Measurements from ENCODE around the gene NNT. TPM values are rescaled to one million over a fixed set of nuclear protein-coding genes. Genes with fewer than 3 reads are reported as not detected.

The NNT gene
- total and polyA plus RNA-seq, 8 donors = 72.4 to 112 (median 85.1) TPM

DNA sequence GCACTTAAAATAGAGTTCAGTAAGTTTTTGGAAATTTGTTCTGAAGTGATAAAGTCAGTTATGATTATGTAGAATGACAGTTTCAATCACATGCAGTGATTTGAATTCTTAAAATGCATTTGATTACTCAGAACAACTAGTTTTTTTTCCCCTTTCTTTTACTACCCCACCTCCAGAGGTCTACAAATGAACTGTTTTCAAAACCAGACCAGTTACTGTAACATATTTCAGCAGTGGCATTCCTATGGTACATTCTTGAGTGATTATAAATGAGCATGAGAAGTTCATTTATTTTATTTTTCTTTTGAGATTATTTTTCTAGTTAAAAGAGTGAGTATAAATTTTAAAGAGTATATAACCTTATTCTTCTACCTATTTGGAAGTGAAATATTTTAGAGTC, 71.6 kb downstream of the NNT start:
- ATAC-seq (no peak), DNase-seq (no peak)
- H3K9me3 ChIP-seq = no peaks in the 10 kb centered on the region
- H3K27ac ChIP-seq = no peak overlapping the region
- H3K4me3 ChIP-seq = no peak overlapping the region
- intact Hi-C loops (cut with DNase I) = no loop called here
- peaks cover 0 to 18% of the 10 kb centered on the region in 2 donors for H3K36me3 ChIP-seq
- H3K27me3 ChIP-seq = no peaks in the 10 kb centered on the region
- H3K4me1 ChIP-seq = no peaks in the 10 kb centered on the region
- TF ChIP-seq, protein P1, sequence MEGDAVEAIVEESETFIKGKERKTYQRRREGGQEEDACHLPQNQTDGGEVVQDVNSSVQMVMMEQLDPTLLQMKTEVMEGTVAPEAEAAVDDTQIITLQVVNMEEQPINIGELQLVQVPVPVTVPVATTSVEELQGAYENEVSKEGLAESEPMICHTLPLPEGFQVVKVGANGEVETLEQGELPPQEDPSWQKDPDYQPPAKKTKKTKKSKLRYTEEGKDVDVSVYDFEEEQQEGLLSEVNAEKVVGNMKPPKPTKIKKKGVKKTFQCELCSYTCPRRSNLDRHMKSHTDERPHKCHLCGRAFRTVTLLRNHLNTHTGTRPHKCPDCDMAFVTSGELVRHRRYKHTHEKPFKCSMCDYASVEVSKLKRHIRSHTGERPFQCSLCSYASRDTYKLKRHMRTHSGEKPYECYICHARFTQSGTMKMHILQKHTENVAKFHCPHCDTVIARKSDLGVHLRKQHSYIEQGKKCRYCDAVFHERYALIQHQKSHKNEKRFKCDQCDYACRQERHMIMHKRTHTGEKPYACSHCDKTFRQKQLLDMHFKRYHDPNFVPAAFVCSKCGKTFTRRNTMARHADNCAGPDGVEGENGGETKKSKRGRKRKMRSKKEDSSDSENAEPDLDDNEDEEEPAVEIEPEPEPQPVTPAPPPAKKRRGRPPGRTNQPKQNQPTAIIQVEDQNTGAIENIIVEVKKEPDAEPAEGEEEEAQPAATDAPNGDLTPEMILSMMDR (IDR thresholded peaks at IDR 0.05) = no peak

DNA sequence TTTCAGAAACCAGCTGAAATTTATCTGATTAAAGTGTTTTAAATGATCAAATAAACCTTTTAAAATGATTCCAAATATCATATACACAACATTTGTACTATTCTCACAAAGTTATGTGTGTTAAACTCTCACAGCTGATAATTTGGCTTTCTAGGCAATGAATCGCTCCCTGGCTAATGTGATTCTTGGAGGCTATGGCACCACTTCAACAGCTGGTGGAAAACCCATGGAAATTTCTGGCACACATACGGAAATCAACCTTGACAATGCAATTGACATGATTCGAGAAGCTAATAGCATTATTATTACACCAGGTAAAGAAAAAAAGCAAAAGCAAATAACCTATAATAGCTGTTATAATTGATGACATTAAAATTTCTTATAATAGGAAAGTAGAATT, 72.4 kb downstream of the NNT start:
- H3K36me3 ChIP-seq = peaks cover 0 to 18% of the 10 kb centered on the region in 2 donors
- ATAC-seq (no peak), DNase-seq (no peak)
- H3K4me3 ChIP-seq = no peak overlapping the region
- H3K27me3 ChIP-seq = no peaks in the 10 kb centered on the region
- intact Hi-C loops (cut with DNase I) = no loop called here
- TF ChIP-seq, protein P1 (IDR thresholded peaks at IDR 0.05) = no peak
- H3K27ac ChIP-seq = no peak overlapping the region
- H3K4me1 ChIP-seq = no peaks in the 10 kb centered on the region
- no peaks in the 10 kb centered on the region for H3K9me3 ChIP-seq

DNA sequence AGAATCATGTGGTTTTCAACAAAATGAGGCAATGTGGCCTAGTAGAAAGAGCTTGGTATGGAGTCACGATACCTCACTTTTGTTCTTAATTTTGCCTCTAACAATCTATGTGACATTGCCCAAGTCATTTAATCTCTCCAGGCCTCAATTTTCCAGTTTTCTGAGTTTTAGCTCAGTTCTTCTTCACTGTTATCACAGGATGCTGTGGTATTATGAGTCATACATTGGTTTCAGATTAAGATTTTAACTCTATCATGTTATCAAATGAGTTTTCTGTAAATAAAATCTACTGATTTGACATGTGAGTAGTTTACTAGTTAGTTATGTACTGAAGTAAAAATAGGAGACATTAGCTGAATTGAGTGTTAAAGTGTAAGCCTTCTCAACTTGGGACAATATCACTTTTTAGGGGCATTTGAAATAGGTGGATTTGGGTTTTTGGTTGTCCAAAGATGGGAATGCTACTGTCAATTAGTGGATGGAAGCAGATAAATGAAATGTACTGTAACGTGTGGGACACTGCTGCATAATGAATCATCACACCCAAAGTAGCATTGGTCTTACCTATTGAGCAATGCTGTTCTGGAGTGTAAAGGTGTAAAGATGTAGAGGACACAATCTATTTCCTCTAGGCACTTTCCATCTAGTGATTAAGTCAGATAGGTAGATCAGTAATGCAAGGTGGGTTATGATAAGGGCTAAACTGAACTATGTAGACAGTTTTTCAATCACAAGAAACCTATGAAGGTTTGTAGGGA, 73.3 kb downstream of the NNT start:
- H3K27me3 ChIP-seq = no peaks in the 10 kb centered on the region
- H3K9me3 ChIP-seq = no peaks in the 10 kb centered on the region
- H3K27ac ChIP-seq = no peak overlapping the region
- ATAC-seq (no peak), DNase-seq (no peak)
- peaks cover 0 to 20% of the 10 kb centered on the region in 2 donors for H3K36me3 ChIP-seq
- H3K4me1 ChIP-seq = no peaks in the 10 kb centered on the region
- no peak overlapping the region for H3K4me3 ChIP-seq
- TF ChIP-seq, protein P1 (IDR thresholded peaks at IDR 0.05) = no peak
- intact Hi-C loops (cut with DNase I) = no loop called here

DNA sequence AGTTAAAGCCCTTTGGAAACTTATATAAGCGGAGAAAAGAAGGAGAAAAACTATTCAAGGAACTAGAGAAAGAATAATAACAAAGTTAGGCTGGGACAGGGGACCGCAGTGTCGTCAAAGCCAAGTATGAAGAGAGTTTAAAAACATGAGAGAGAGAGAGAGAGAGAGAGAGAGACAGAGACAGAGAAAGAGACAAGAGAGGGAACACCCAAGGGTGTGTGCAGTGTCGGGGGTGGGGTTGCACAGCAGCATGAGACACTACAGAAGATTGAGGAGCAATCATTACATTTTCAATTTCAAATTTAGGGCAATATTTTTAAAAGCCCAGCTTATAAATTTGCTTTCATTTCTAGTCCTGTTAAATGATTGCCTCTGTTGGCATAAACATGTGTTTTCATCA, 74.3 kb downstream of the NNT start:
- TF ChIP-seq, protein P1 (IDR thresholded peaks at IDR 0.05) = no peak
- H3K9me3 ChIP-seq = no peaks in the 10 kb centered on the region
- H3K4me1 ChIP-seq = no peaks in the 10 kb centered on the region
- ATAC-seq (no peak), DNase-seq (no peak)
- H3K4me3 ChIP-seq = no peak overlapping the region
- H3K36me3 ChIP-seq = peaks cover 0 to 29% of the 10 kb centered on the region in 2 donors
- intact Hi-C loops (cut with DNase I) = no loop called here
- no peak overlapping the region for H3K27ac ChIP-seq
- H3K27me3 ChIP-seq = no peaks in the 10 kb centered on the region

DNA sequence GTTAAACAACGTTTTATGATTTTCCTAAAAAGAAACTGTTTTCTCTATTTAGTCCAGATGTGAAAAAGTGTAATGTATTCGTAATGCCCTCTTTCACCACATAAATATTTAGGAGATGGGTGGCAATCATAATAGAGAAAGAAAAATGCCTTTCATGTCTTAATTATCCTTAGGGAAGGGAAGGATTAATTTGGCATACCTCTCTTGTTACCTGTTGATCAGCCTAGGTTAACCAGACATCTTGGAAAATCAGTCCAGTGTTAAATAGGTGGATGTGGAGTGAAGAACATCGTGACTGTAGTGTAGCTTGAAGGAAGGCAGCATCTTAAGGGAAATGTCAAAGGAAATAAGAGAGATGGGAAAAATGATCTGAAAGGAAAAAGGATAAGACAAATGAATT, 76.2 kb downstream of the NNT start:
- Histone ChIP-seq H3K36me3 (peaks cover 0 to 32% of the 10 kb centered on the region in 2 donors), H3K4me3 (no peak overlapping the region), H3K9me3 (no peaks in the 10 kb centered on the region), H3K27me3 (no peaks in the 10 kb centered on the region), H3K27ac (no peak overlapping the region), H3K4me1 (no peaks in the 10 kb centered on the region)
- ATAC-seq (no peak), DNase-seq (no peak)
- intact Hi-C loops (cut with DNase I) = no loop called here
- TF ChIP-seq, protein P1 (IDR thresholded peaks at IDR 0.05) = no peak

All from left lung (tissue), 10 donors.